CD4-positive, alpha-beta T cell treated with Interleukin-6 at 100 ng/mL for 8 hours (primary cell): Measurements from ENCODE around the gene ROR1.

Experiments
- DNase-seq: peaks from one replicate; pipeline ENCODE4 v3.0.0-alpha.2; 2020; ENCODE audit warnings: mixed read lengths, low spot score

Gene ROR1

DNA sequence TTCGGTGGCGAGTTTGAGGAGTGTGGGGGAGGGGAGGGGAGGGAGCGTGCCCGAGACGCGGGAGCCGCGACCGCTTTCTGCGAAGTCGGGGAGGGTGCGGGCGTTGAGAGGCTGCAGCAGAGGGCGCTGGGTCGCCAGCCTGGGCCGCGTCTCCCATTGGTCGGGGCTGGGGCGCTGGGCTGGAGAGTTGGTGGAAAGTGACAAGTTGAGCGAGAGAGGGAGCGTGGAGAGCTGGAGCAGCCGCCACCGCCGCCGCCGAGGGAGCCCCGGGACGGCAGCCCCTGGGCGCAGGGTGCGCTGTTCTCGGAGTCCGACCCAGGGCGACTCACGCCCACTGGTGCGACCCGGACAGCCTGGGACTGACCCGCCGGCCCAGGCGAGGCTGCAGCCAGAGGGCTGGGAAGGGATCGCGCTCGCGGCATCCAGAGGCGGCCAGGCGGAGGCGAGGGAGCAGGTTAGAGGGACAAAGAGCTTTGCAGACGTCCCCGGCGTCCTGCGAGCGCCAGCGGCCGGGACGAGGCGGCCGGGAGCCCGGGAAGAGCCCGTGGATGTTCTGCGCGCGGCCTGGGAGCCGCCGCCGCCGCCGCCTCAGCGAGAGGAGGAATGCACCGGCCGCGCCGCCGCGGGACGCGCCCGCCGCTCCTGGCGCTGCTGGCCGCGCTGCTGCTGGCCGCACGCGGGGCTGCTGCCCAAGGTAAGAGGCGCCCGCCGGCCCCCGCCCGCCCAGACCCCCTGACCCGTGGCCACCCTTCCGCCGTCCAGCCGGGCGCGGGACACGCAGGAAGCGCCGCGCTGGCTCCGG lies at the start of gene ROR1:
ROR1 (plus strand) TSS at position 203 of the 802 bp plus-strand sequence.
- DNase-seq = peak; percentile 10

GRCh38 chr1:63724375-63724899 lies 49.4 kb upstream of the ROR1 start:
- no peak for DNase-seq

GRCh38 chr1:63728611-63729226 lies 45.1 kb upstream of the ROR1 start:
- DNase-seq = no peak

- DNase-seq = no peak
These were observed 44.6 kb upstream of the ROR1 start for GRCh38 chr1:63729227-63729620.

GRCh38 chr1:63730211-63730610 lies 43.6 kb upstream of the ROR1 start:
- no peak for DNase-seq

DNA sequence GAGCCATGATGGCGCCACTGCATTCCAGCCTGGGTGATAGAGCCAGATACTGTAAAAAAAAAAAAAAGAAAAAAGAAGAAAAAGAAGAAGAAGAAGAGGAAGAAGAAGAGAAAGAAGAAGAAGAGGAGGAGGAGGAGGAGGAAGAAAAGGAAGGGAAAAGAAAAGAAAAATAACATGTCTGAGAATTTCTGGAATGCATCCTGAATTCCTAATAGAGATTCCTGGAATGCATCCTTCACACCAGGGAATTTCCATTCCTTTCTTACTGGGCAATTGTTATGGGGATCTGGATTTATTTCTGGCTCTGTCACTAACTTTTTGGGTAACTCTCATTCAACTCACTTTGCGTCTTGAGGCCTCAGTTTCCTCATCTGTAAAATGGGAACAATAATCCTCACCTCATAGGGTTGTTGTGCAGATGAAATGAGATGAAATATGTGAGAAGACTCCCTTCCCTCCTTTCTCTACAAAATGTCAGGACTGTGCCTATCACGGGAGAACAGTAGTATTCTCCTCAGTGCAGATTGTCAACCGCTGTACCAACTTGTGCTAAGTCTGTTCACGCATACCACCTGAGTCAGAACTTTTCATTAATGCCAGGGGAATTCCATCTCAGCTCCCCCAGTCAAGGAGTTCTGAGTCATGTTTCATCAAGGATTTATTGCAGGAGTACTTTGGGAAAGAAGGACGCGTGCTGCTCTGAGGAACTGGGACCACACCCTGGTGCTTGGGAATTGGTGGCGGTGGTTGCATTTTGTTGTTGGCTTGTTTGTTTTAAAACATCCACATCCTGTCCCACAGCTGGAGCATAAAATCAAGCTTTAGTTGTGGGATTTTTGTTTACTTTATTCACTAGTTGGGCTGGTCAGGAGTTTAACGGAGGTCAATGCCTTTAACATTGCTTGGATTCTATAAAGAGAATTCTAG lies 42.4 kb upstream of the ROR1 start:
- no peak for DNase-seq

GRCh38 chr1:63732666-63733065 lies 41.2 kb upstream of the ROR1 start:
- DNase-seq = no peak

DNA sequence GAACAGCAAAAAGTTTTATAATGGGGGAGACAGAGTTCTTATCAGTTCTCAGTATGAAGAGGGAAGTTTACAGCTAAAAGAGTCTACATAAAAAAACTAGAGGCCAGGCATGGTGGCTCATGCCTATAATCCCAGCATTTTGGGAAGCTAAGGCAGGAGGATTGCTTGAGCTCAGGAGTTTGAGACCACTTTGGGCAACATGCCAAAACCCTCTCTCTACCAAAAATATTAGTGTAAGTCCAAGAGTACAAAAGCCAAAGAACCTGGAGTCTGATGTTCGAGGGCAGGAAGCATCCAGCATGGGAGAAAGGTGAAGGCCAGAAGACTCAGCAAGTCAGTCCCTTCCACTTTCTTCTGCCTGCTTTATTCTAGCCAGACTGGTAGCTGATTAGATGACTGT lies 35.0 kb upstream of the ROR1 start:
- no peak for DNase-seq

DNA sequence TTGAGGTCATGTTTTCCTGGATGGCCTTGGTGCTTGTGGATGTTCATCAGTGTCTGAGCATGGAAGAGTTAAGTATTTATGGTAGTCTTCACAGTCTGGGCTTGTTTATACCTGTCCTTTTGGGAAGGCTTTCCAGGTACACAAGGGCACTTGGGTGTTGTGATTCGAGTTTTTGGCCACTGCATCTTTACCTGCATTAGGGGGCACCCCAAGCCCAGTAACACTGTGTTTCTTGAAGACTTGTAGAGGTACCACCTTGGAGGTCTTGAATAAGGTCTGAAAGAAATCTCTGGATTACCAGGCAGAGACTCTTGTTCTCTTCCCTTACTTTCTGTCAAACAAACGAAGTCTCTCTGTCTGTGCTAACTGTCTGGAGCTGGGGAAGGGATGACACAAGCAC lies 34.4 kb upstream of the ROR1 start:
- DNase-seq = no peak

DNA sequence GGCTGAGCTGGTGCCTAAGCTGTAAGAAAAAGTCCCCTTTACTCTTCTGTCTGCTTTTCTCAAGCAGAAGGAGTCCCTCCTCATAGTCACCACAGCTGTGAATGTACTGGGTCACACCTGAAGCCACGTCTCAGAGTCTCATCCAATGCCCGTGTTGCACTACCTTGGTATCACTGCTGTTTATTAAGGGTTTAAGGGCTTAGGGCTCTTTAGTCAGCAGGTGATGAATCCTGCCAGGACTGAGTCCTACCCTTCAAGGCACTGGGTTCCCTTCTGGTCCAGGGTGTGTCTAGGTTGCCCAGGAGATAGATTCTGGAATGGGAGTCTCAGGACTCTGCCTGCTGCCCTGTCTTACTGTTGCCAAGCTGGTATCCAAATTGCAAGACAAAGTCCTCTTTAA lies 33.4 kb upstream of the ROR1 start:
- DNase-seq = no peak

DNA sequence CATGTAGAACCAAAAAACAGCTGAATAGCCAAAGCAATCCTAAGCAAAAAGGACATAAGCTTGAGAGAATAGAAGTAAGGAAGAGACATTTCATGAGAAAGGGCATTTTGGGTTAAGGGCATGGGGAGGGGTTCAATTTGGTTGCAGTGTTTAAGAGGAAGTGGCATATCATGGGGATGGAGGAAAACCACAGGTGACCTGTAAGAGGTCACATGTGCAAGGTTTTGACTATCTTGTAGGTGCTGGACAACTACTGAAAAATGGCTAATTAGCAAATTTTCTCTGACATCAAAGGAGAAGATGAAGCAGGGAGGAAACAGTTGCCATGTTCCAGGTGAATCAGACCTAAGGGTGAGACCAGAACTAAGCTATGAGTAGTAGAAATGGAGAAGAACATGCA lies 31.3 kb upstream of the ROR1 start:
- DNase-seq = no peak

- no peak for DNase-seq
These were observed 30.0 kb upstream of the ROR1 start for GRCh38 chr1:63743781-63744180.

DNA sequence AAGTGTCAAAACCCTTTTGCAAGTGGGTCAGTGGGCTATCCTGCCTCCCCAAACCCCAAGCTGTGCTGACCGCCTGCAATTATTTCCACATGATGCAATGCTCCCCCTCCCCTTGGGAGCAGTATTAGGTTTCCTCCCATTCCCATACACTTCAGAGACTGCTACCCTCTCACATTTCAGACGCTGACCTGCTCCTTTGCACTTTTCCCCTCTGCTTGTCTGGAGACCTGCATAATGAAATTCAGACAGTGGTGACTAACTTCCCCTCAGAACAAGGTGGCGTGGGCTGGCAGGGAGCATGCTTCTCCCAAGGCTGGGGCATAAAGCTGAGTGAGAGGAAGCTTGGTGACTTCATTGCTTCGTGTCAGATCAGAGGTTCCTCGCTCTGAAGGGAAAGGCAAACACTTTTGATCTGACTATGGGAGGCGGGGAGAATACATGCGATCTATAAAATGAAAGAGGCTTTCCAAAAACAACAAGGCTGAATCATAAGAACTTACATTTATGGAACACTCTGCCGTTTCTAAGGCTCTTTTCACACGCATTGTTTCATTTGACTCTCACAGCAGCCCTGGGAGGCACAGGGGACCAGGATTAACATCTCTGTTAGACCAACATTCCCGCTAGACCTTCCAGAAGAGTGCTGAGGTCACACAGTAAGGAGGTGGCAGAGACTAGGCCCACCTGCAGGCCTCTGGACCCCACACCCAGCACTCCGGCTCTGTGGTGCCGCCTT lies 27.5 kb upstream of the ROR1 start:
- no peak for DNase-seq

DNA sequence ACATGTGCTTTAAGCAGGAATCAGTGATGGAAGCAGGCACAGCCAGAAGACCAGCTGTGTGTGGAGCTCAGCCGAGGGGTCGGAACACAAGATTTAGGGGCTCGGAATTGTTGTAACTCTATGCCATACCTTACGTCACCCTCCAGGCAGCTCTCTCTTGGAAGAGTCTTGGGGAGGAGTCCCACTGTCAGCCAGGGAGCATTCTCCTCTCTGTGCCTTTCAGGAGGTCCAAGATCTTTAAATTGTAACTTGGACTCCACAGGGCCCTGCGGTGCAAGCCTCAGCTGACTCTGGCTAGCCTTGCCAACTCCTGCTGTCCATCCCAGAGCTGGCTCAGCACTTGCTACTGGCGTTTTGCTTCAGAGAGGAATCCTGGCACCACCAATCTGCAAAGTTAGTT lies 26.4 kb upstream of the ROR1 start:
- DNase-seq = no peak

GRCh38 chr1:63748046-63748580 lies 25.7 kb upstream of the ROR1 start:
- DNase-seq = no peak

DNA sequence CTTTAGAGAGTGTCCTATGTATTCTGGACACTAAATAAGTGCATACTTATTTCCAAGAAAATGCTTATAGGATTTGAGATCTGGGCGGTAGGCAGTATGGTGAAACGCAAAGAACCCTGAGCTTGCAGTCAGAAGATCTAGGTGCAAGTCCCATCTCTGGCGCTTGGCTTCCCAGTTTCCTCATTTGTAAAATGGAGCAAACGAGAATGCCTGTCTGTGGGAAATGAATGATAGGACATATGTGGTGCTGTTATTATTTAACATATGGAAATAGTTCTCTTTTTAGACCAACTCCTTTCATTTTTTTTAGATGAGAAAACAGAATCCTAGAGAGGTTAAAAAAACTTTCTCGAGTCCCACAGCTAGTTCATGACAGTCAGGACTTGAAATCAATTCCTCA lies 25.2 kb upstream of the ROR1 start:
- no peak for DNase-seq

GRCh38 chr1:63750721-63751120 lies 23.1 kb upstream of the ROR1 start:
- DNase-seq = no peak

- no peak for DNase-seq
These were observed 21.6 kb upstream of the ROR1 start for GRCh38 chr1:63752176-63752575.

DNA sequence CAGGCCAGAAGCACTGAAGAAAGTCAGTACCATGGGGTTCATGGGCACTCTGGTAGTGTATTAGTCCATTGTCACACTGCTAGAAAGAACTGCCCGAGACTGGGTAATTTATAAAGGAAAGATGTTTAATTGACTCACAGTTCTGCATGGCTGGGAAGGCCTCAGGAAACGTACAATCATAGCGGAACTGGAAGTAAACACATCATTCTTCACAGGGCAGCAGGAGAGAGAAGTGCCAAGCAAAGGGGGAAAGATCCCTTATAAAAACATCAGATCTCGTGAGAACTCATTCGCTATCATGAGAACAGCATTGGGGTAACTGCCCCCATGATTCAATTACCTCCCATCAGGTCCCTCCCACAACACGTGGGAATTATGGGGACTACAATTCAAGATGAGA lies 20.2 kb upstream of the ROR1 start:
- no peak for DNase-seq

DNA sequence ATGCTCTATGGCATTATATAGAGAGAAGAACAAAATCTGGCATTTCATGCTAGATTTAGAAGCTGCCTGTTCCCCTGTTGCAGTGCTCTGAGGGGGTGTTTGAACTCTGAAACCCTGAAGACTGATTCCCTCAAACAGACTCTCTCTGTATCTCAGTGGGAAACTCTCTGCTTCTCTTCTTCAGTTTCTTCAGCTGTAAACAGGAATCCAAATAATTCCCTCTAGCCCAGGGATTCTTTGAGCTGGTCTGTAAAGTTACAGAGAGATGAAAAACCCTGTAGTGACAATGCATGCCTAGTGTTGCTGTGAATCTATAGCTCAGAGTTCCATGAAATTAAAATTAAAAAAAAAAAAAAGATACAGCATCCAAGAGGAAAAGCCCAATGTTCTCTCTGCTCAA lies 17.0 kb upstream of the ROR1 start:
- DNase-seq = no peak

GRCh38 chr1:63757334-63757733 lies 16.5 kb upstream of the ROR1 start:
- DNase-seq = no peak

DNA sequence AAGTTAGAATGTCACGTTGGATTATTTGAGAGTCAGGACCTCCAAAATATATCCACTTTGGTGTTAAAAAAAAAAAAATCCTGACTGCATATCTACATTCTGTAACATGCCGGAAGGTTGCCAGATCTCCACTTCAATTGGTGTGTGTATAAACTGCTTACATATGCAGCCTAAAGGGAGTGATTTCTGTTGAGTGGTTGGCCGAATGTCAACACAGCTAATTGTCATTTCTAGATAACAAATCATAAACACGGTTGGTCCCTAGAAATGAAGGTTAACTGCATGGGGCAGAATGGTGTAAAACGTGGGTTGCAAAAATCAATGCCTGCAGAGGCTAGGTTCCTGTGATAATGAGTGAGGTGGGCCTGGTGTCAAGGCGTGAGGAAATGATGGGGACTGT lies 15.0 kb upstream of the ROR1 start:
- no peak for DNase-seq
